ENCODE results near the gene USH1G.
"Not testable (repeated sequence)": the region's sequence is repeated elsewhere in the genome, so short reads cannot be mapped to it uniquely, and the experiment has no call there.

Gene USH1G

GRCh38 chr17:74918906-74919305 is 4.1 kb downstream of the USH1G start:
- H3K9me3 ChIP-seq (ENCODE audit: severe bottlenecking) = peaks cover under 1% of the 10 kb centered on the region
- H3K4me3 ChIP-seq (ENCODE audit: low read depth, low read length) = no peak overlapping the region
- no peak for TF ChIP-seq CTCF (IDR thresholded peaks at IDR 0.05; ENCODE audit: low read depth, low read length)
- no peaks in the 10 kb centered on the region for H3K36me3 ChIP-seq
- DNase-seq = peak; percentile 61
- no peak overlapping the region for H3K27ac ChIP-seq
- H3K27me3 ChIP-seq (ENCODE audit: insufficient read depth, low read depth, severe bottlenecking) = peaks cover 7% of the 10 kb centered on the region

DNA sequence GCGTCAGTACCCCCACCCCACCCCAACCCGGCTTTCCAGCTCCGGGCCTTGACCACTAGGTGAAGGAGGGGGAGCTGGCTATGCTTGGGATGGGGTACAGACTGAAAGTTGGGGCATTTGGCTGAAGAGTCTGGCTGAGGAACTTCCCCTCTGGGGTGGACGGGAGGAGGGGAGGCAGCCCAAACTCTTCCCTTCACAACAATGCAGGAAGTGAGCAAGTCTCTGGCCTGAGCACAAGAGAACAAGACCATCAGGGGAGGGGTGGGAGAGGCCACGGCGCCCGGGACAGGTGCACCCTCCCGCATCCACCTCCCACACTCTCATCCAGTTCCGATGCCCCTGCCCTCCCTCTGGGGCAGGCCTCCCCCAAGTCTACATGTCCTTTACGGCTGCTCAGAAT is 5.6 kb downstream of the USH1G start:
- H3K27me3 ChIP-seq (ENCODE audit: insufficient read depth, low read depth, severe bottlenecking) = no peaks in the 10 kb centered on the region

GRCh38 chr17:74916851-74917199 is 6.2 kb downstream of the USH1G start:
- DNase-seq = no peak
- Histone ChIP-seq H3K27me3 (ENCODE audit: insufficient read depth, low read depth, severe bottlenecking) (no peaks in the 10 kb centered on the region), H3K36me3 (no peaks in the 10 kb centered on the region)

More for the DNA sequence above, 5.6 kb downstream of the USH1G start:
- H3K36me3 ChIP-seq = no peaks in the 10 kb centered on the region
- no peak overlapping the region for H3K27ac ChIP-seq
- no peak overlapping the region for H3K4me3 ChIP-seq (ENCODE audit: low read depth, low read length)
- no peak for DNase-seq
- peaks cover 6% of the 10 kb centered on the region for H3K9me3 ChIP-seq (ENCODE audit: severe bottlenecking)
- TF ChIP-seq CTCF (IDR thresholded peaks at IDR 0.05; ENCODE audit: low read depth, low read length) = no peak

GRCh38 chr17:74916136-74916850 is 6.8 kb downstream of the USH1G start:
- Histone ChIP-seq H3K4me3 (ENCODE audit: low read depth, low read length) (no peak overlapping the region), H3K36me3 (no peaks in the 10 kb centered on the region), H3K9me3 (ENCODE audit: severe bottlenecking) (peaks cover 6% of the 10 kb centered on the region), H3K27me3 (ENCODE audit: insufficient read depth, low read depth, severe bottlenecking) (no peaks in the 10 kb centered on the region), H3K27ac (no peak overlapping the region)
- no peak for TF ChIP-seq CTCF (IDR thresholded peaks at IDR 0.05; ENCODE audit: low read depth, low read length)
- DNase-seq = no peak

More at GRCh38 chr17:74916851-74917199, 6.2 kb downstream of the USH1G start:
- Histone ChIP-seq H3K27ac (no peak overlapping the region), H3K9me3 (ENCODE audit: severe bottlenecking) (peaks cover 6% of the 10 kb centered on the region), H3K4me3 (ENCODE audit: low read depth, low read length) (no peak overlapping the region)
- TF ChIP-seq CTCF (IDR thresholded peaks at IDR 0.05; ENCODE audit: low read depth, low read length) = no peak

DNA sequence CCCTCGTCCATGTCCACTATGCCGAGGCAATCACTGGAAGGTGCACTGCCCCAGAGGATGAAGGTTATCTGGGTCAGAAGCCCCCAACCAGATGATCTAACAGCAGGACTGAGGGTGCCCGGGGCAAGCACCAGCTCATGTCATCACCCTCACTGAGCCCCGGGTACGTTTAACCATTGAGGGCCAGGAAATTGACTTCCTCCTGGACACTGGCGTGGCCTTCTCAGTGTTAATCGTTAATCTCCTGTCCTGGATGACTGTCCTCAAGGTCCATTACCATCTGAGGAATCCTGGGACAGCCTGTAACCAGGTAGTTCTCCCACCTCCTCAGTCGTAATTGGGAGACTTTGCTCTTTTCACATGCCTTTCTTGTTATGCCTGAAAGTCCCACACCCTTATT is 11.6 kb downstream of the USH1G start:
- not testable (repeated sequence) for H3K4me3 ChIP-seq (ENCODE audit: low read depth, low read length); H3K36me3 ChIP-seq; H3K27me3 ChIP-seq (ENCODE audit: insufficient read depth, low read depth, severe bottlenecking); H3K9me3 ChIP-seq (ENCODE audit: severe bottlenecking); DNase-seq; H3K27ac ChIP-seq

- not testable (repeated sequence) for DNase-seq; H3K4me3 ChIP-seq (ENCODE audit: low read depth, low read length); H3K9me3 ChIP-seq (ENCODE audit: severe bottlenecking); H3K27me3 ChIP-seq (ENCODE audit: insufficient read depth, low read depth, severe bottlenecking); H3K27ac ChIP-seq; H3K36me3 ChIP-seq
Measured at GRCh38 chr17:74909097-74909496, 14.0 kb downstream of the USH1G start.

- H3K27ac ChIP-seq = no peak overlapping the region
- no peak overlapping the region for H3K4me3 ChIP-seq (ENCODE audit: low read depth, low read length)
- H3K27me3 ChIP-seq (ENCODE audit: insufficient read depth, low read depth, severe bottlenecking) = no peaks in the 10 kb centered on the region
- no peaks in the 10 kb centered on the region for H3K9me3 ChIP-seq (ENCODE audit: severe bottlenecking)
- DNase-seq = no peak
- no peak for TF ChIP-seq CTCF (IDR thresholded peaks at IDR 0.05; ENCODE audit: low read depth, low read length)
- H3K36me3 ChIP-seq = no peaks in the 10 kb centered on the region
Measured at GRCh38 chr17:74907012-74907411, 16.0 kb downstream of the USH1G start.

DNA sequence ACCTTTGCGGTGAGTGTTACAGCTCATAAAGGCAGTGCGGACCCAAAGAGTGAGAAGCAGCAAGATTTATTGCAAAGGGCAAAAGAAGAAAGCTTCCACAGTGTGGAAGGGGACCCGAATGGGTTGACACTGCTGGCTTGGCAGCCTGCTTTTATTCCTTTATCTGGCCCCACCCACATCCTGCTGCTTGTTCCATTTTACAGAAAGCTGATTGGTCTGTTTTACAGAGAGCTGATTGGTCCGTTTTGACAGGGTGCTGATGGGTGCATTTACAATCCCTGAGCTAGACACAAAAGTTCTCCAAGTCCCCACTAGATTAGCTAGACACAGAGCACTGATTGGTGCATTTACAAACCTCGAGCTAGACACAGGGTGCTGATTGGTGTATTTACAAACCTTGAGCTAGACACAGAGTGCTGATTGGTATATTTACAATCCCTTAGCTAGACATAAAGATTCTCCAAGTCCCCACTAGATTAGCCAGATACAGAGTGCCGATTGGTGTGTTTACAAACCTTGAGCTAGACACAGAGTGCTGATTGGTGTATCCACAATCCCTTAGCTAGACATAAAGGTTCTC is 16.8 kb downstream of the USH1G start:
- not testable (repeated sequence) for H3K9me3 ChIP-seq (ENCODE audit: severe bottlenecking); DNase-seq; H3K36me3 ChIP-seq; H3K27me3 ChIP-seq (ENCODE audit: insufficient read depth, low read depth, severe bottlenecking); H3K4me3 ChIP-seq (ENCODE audit: low read depth, low read length); H3K27ac ChIP-seq

All from WERI-Rb-1 (cell line).